ENCODE results near the gene SIL1. TPM values are rescaled to one million over a fixed set of nuclear protein-coding genes. Genes with fewer than 3 reads are reported as not detected.
A peak's percentile ranks its signal among the peaks of the same experiment; 100 is the strongest.
"Not testable (repeated sequence)": the region's sequence is repeated elsewhere in the genome, so short reads cannot be mapped to it uniquely, and the experiment has no call there.

SIL1 gene
- total and polyA plus RNA-seq, 5 donors = 43.4 to 51.6 (median 43.7) TPM

- H3K4me3 ChIP-seq (ENCODE audit: low read length) = no peak overlapping the region
- no peak overlapping the region for H3K27ac ChIP-seq (ENCODE audit: low read length)
- no peaks in the 10 kb centered on the region for H3K27me3 ChIP-seq (ENCODE audit: control insufficient read depth, insufficient read depth)
- DNase-seq = no peak
- H3K9me3 ChIP-seq (ENCODE audit: control insufficient read depth, low read length) = no peaks in the 10 kb centered on the region
- no peaks in the 10 kb centered on the region for H3K4me1 ChIP-seq (ENCODE audit: control insufficient read depth, insufficient read depth, low read length)
- intact Hi-C loops (cut with DNase I) = no loop called here
- whole genome bisulfite sequencing = 90% methylated on average over 2 of the region's 2 CpGs
- no peak for ATAC-seq
These were observed 118.1 kb downstream of the SIL1 start for GRCh38 chr5:139079991-139080610.

- H3K27me3 ChIP-seq (ENCODE audit: control insufficient read depth, insufficient read depth) = no peaks in the 10 kb centered on the region
- no peak for ATAC-seq
- intact Hi-C loops (cut with DNase I) = no loop called here
- peaks cover 1% of the 10 kb centered on the region for H3K4me1 ChIP-seq (ENCODE audit: control insufficient read depth, insufficient read depth, low read length)
- H3K9me3 ChIP-seq (ENCODE audit: control insufficient read depth, low read length) = no peaks in the 10 kb centered on the region
- DNase-seq = no peak
- WGBS = 96% methylated on average over 1 of the region's 1 CpG
- no peak overlapping the region for H3K27ac ChIP-seq (ENCODE audit: low read length)
- H3K4me3 ChIP-seq (ENCODE audit: low read length) = no peak overlapping the region
These were observed 118.8 kb downstream of the SIL1 start for GRCh38 chr5:139079225-139079990.

- DNase-seq = no peak
- ATAC-seq = no peak
- intact Hi-C loops (cut with DNase I) = no loop called here
These were observed 119.8 kb downstream of the SIL1 start for GRCh38 chr5:139078345-139078744.

GRCh38 chr5:139077899-139078298 is 120.3 kb downstream of the SIL1 start:
- WGBS = 94% methylated on average over 1 of the region's 1 CpG
- intact Hi-C loops (cut with DNase I) = no loop called here
- Histone ChIP-seq H3K27me3 (ENCODE audit: control insufficient read depth, insufficient read depth) (no peaks in the 10 kb centered on the region), H3K27ac (ENCODE audit: low read length) (no peak overlapping the region), H3K9me3 (ENCODE audit: control insufficient read depth, low read length) (no peaks in the 10 kb centered on the region), H3K4me3 (ENCODE audit: low read length) (no peak overlapping the region), H3K4me1 (ENCODE audit: control insufficient read depth, insufficient read depth, low read length) (peaks cover 2% of the 10 kb centered on the region)
- ATAC-seq (no peak), DNase-seq (no peak)

More at GRCh38 chr5:139078345-139078744, 119.8 kb downstream of the SIL1 start:
- H3K27ac ChIP-seq (ENCODE audit: low read length) = no peak overlapping the region
- H3K4me3 ChIP-seq (ENCODE audit: low read length) = no peak overlapping the region
- H3K27me3 ChIP-seq (ENCODE audit: control insufficient read depth, insufficient read depth) = no peaks in the 10 kb centered on the region
- H3K9me3 ChIP-seq (ENCODE audit: control insufficient read depth, low read length) = no peaks in the 10 kb centered on the region
- peaks cover 2% of the 10 kb centered on the region for H3K4me1 ChIP-seq (ENCODE audit: control insufficient read depth, insufficient read depth, low read length)
- 75% methylated on average over 4 of the region's 4 CpGs for WGBS

- Histone ChIP-seq H3K9me3 (ENCODE audit: control insufficient read depth, low read length) (no peaks in the 10 kb centered on the region), H3K4me3 (ENCODE audit: low read length) (no peak overlapping the region), H3K27ac (ENCODE audit: low read length) (no peak overlapping the region), H3K4me1 (ENCODE audit: control insufficient read depth, insufficient read depth, low read length) (peaks cover 2% of the 10 kb centered on the region), H3K27me3 (ENCODE audit: control insufficient read depth, insufficient read depth) (no peaks in the 10 kb centered on the region)
- WGBS = 66% methylated on average over 1 of the region's 1 CpG
- ATAC-seq = no peak
- intact Hi-C loops (cut with DNase I) = no loop called here
- no peak for DNase-seq
These were observed 122.1 kb downstream of the SIL1 start for GRCh38 chr5:139076111-139076510.

GRCh38 chr5:139075066-139076050 is 122.8 kb downstream of the SIL1 start:
- intact Hi-C loops (cut with DNase I) = no loop called here
- Histone ChIP-seq H3K27ac (ENCODE audit: low read length) (no peak overlapping the region), H3K4me3 (ENCODE audit: low read length) (no peak overlapping the region), H3K9me3 (ENCODE audit: control insufficient read depth, low read length) (no peaks in the 10 kb centered on the region), H3K4me1 (ENCODE audit: control insufficient read depth, insufficient read depth, low read length) (peaks cover 2% of the 10 kb centered on the region), H3K27me3 (ENCODE audit: control insufficient read depth, insufficient read depth) (no peaks in the 10 kb centered on the region)
- peak; percentile 61 to 80 for ATAC-seq
- 72% methylated on average over 8 of the region's 8 CpGs for WGBS
- DNase-seq = peak in 1 of 3 donors; percentile 51

- ATAC-seq; H3K27me3 ChIP-seq (ENCODE audit: control insufficient read depth, insufficient read depth); H3K4me3 ChIP-seq (ENCODE audit: low read length); H3K9me3 ChIP-seq (ENCODE audit: control insufficient read depth, low read length); DNase-seq; intact Hi-C loops (cut with DNase I); H3K4me1 ChIP-seq (ENCODE audit: control insufficient read depth, insufficient read depth, low read length); H3K27ac ChIP-seq (ENCODE audit: low read length): not testable (repeated sequence)
- WGBS = 100% methylated on average over 2 of the region's 2 CpGs
These were observed 124.2 kb downstream of the SIL1 start for GRCh38 chr5:139073956-139074355.

GRCh38 chr5:139068494-139069151 is 129.5 kb downstream of the SIL1 start:
- no peaks in the 10 kb centered on the region for H3K27me3 ChIP-seq (ENCODE audit: control insufficient read depth, insufficient read depth)
- intact Hi-C loops (cut with DNase I) = no loop called here
- WGBS = 42% methylated on average over 1 of the region's 1 CpG
- DNase-seq (no peak), ATAC-seq (no peak)
- H3K4me1 ChIP-seq (ENCODE audit: control insufficient read depth, insufficient read depth, low read length) = peaks cover 4% of the 10 kb centered on the region
- H3K9me3 ChIP-seq (ENCODE audit: control insufficient read depth, low read length) = no peaks in the 10 kb centered on the region
- H3K27ac ChIP-seq (ENCODE audit: low read length) = no peak overlapping the region
- H3K4me3 ChIP-seq (ENCODE audit: low read length) = no peak overlapping the region

GRCh38 chr5:139068060-139068459 is 130.1 kb downstream of the SIL1 start:
- DNase-seq = no peak
- no peak for ATAC-seq
- Histone ChIP-seq H3K27me3 (ENCODE audit: control insufficient read depth, insufficient read depth) (no peaks in the 10 kb centered on the region), H3K9me3 (ENCODE audit: control insufficient read depth, low read length) (no peaks in the 10 kb centered on the region), H3K27ac (ENCODE audit: low read length) (no peak overlapping the region), H3K4me3 (ENCODE audit: low read length) (no peak overlapping the region), H3K4me1 (ENCODE audit: control insufficient read depth, insufficient read depth, low read length) (peaks cover 4% of the 10 kb centered on the region)
- intact Hi-C loops (cut with DNase I) = no loop called here
- WGBS = 97% methylated on average over 2 of the region's 2 CpGs

GRCh38 chr5:139065306-139065705 is 132.9 kb downstream of the SIL1 start:
- no peaks in the 10 kb centered on the region for H3K9me3 ChIP-seq (ENCODE audit: control insufficient read depth, low read length)
- no peak for ATAC-seq
- H3K4me3 ChIP-seq (ENCODE audit: low read length) = no peak overlapping the region
- peaks cover 12% of the 10 kb centered on the region for H3K4me1 ChIP-seq (ENCODE audit: control insufficient read depth, insufficient read depth, low read length)
- DNase-seq = no peak
- H3K27me3 ChIP-seq (ENCODE audit: control insufficient read depth, insufficient read depth) = no peaks in the 10 kb centered on the region
- H3K27ac ChIP-seq (ENCODE audit: low read length) = no peak overlapping the region
- intact Hi-C loops (cut with DNase I) = no loop called here

Data from right cardiac atrium (tissue), 5 donors.